SIG-M5 (cell line): ENCODE results near the gene AAMP.
A peak's percentile ranks its signal among the peaks of the same experiment; 100 is the strongest.

ENCODE experiments used
- DNase-seq: peaks from one replicate; lab custom pipeline; 2025; lab: John Stamatoyannopoulos, UW

AAMP gene

DNA sequence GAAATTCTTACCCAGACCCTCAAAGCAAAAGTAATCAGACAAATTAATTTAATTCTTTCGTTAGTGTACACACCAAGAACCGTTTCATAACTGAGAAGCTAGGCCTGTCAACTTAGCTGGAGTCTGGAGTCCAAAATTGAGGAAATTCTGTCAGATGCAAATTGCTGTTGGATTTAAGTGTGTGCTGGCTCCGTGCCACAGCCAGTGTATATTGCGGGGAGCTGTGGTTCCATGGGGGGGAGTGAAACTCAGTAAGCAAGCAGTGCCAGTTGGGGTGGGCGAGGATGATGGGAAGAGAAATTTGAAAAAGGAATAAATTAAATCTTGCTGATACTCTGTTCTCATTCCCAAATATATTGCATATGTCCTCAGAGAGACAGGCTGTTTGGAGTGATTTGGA is 48.9 kb downstream of the AAMP start:
- DNase-seq, result no peak

DNA sequence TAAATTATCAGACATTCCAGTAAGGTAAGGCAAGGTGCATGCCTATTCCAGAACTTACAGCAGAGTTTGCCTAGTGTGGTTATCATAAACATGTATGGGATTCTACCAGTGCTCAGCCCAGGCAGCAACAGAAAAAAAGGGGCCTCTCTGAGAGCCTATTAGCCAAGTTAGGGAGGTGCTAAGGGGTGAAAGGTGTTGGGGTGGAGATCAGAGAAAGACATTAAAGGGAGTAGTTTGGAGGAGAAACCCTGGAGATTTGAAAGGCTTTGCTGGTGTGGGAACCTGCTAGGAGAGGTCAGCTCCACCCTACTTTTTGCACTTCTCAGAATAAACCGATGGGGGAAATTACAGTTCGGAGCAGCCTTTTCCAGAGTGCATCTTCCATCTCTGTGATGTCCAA is 50.0 kb downstream of the AAMP start:
- DNase-seq, result no peak

- DNase-seq, result peak; percentile 49
These were observed 51.4 kb downstream of the AAMP start for GRCh38 chr2:218218268-218219185.

- no peak for DNase-seq
These were observed 52.3 kb downstream of the AAMP start for GRCh38 chr2:218217360-218218267.

- DNase-seq, result peak; percentile 71
These were observed 53.1 kb downstream of the AAMP start, which contains the start of gene ARPC2 for GRCh38 chr2:218216674-218217359. ARPC2 (plus strand) TSS chr2:218217189; CDS start chr2:218217471, 282 bp downstream.

DNA sequence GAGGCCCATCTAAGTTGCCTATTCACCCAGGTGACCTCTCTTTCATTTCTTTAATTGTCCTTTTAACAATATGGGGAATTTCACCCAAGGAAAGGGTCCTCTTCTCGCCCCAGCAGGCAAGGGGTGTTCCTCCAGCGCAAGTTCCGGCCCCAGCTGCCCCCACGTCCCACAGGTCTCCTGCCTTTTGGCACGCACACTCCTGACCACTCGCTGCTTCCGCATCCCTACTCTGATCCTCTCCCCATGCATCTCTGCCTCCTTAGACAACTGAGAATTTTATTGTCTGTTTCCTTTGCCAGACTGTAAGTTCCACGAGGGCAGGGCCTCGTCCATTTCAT is 53.6 kb downstream of the AAMP start:
- no peak for DNase-seq
